K562 (cell line): ENCODE results near the gene PLD1. TPM values are rescaled to one million over a fixed set of nuclear protein-coding genes. Genes with fewer than 3 reads are reported as not detected.

Experiments
- BRCA1 ChIP-seq, 2 experiments: fragments of 450-650 bp in 1 of 2; sonication (generic) in 1 of 2; formaldehyde crosslinking in 1 of 2; IDR thresholded peaks; 2 replicates each; pipeline versions ENCODE4 v1.5.0 to v1.6.1; 2017 to 2020; ENCODE audit warnings: mild to moderate bottlenecking in 1 of 2, missing genetic modification reagents in 1 of 2
- CBX5 ChIP-seq: IDR thresholded peaks from 2 replicates; pipeline ENCODE4 v1.6.1; 2014; ENCODE audit warnings: low read depth, borderline replicate concordance
- CHAMP1 ChIP-seq: fragments of 450-650 bp; IDR thresholded peaks from 2 replicates; pipeline ENCODE4 v1.6.1; 2016; ENCODE audit warnings: mild to moderate bottlenecking
- CSDE1 ChIP-seq, 2 experiments: fragments of 450-650 bp; IDR thresholded peaks; 2 replicates each; pipeline ENCODE4 v1.6.1; 2016; ENCODE audit warnings: mild to moderate bottlenecking in 1 of 2
- FOXK2 ChIP-seq, 2 experiments: fragments of 450-650 bp; IDR thresholded peaks in 1 of 2; conservative IDR thresholded peaks in 1 of 2; 2 replicates each; pipeline ENCODE4 v1.6.1; 2016; ENCODE audit warnings: low read depth in 2 of 2, mild to moderate bottlenecking in 1 of 2
- MEIS2 ChIP-seq: fragments of 450-650 bp; IDR thresholded peaks from 2 replicates; pipeline ENCODE4 v1.6.1; 2014; ENCODE audit warnings: mild to moderate bottlenecking; ENCODE audit not compliant: partially characterized antibody
- MLX ChIP-seq, 2 experiments: fragments of 450-650 bp in 1 of 2; sonication (generic) in 1 of 2; formaldehyde crosslinking; conservative IDR thresholded peaks; 2 replicates each; pipeline versions ENCODE4 v1.4.0 to v1.8.1; 2020 to 2022; ENCODE audit warnings: mild to moderate bottlenecking in 1 of 2, missing genetic modification reagents in 1 of 2
- MTA2 ChIP-seq: fragments of 450-650 bp; IDR thresholded peaks from 2 replicates; pipeline ENCODE4 v1.6.1; 2016; ENCODE audit warnings: low read depth
- NRF1 ChIP-seq, 2 experiments: fragments of 450-650 bp; IDR thresholded peaks in 1 of 2; conservative IDR thresholded peaks in 1 of 2; 2 replicates each; pipeline ENCODE4 v1.6.1; 2014; ENCODE audit warnings: mild to moderate bottlenecking in 2 of 2
- PRDM10 ChIP-seq: fragments of 450-650 bp; IDR thresholded peaks from 2 replicates; pipeline ENCODE4 v1.6.1; 2018; ENCODE audit not compliant: partially characterized antibody
- RNF2 ChIP-seq: sonication (generic); IDR thresholded peaks from 2 replicates; pipeline ENCODE4 v1.6.1; 2016
- SAP30 ChIP-seq: fragments of 200-600 bp; sonication (generic); IDR thresholded peaks from 2 replicates; pipeline ENCODE4 v1.6.1; 2012; ENCODE audit warnings: borderline replicate concordance, low read depth, mild to moderate bottlenecking, moderate library complexity, low read length, control low read depth, inconsistent platforms; ENCODE audit not compliant: insufficient read depth, poor library complexity, severe bottlenecking
- SRSF3 ChIP-seq: fragments of 200-400 bp; formaldehyde crosslinking; IDR thresholded peaks from 2 replicates; pipeline ENCODE4 v1.6.1; 2016; ENCODE audit warnings: mild to moderate bottlenecking, low read length, moderate library complexity; ENCODE audit not compliant: insufficient read depth
- ZNF239 ChIP-seq: fragments of 250-450 bp; sonication (Bioruptor Pico); IDR thresholded peaks from 2 replicates; pipeline ENCODE4 v1.4.0; 2020; ENCODE audit warnings: mild to moderate bottlenecking
- ZNF282 ChIP-seq: sonication (generic); formaldehyde crosslinking; IDR thresholded peaks from 2 replicates; pipeline ENCODE4 v1.8.1; 2023; ENCODE audit warnings: missing genetic modification reagents
- ZNF347 ChIP-seq: fragments of 450-650 bp; formaldehyde crosslinking; IDR thresholded peaks from 2 replicates; pipeline ENCODE4 v1.4.0; 2020; ENCODE audit warnings: low read depth, mild to moderate bottlenecking, moderate library complexity
- ZNF398 ChIP-seq: fragments of 250-450 bp; sonication (Bioruptor Pico); IDR thresholded peaks from 2 replicates; pipeline ENCODE4 v1.8.0; 2021; ENCODE audit warnings: moderate library complexity, mild to moderate bottlenecking, inconsistent platforms
- ZNF717 ChIP-seq: fragments of 250-450 bp; sonication (Bioruptor Pico); IDR thresholded peaks from 2 replicates; pipeline ENCODE4 v1.5.0; 2021
- ZNF77 ChIP-seq: fragments of 250-450 bp; sonication (Bioruptor Pico); IDR thresholded peaks from 2 replicates; pipeline ENCODE4 v1.5.0; 2020
- ZZZ3 ChIP-seq: fragments of 450-650 bp; IDR thresholded peaks from 2 replicates; pipeline ENCODE4 v1.6.1; 2016; ENCODE audit warnings: antibody characterized with exemption, mild to moderate bottlenecking, moderate library complexity
- polyA plus RNA-seq, 8 experiments: library from polyadenylated mRNA; depleted of rRNA in 4 of 8; stranded (reverse) in 5 of 8; unstranded in 3 of 8; fragments of >200 nt; fragmentation: Nextera tagmentation in 2 of 8; fragmentation: Illumina TruSeq in 1 of 8; extraction: Ambion mirVana in 2 of 8; extraction: Trizol in 1 of 8; gene quantifications; 2 replicates each; pipeline versions ENCODE4 v1.2.1 to v1.2.3, GENCODE V29; 2011 to 2014; ENCODE audit warnings: inconsistent platforms in 1 of 8, missing spikeins in 1 of 8
- total RNA-seq, 7 experiments: library from RNA; depleted of rRNA in 6 of 7; stranded (reverse); fragments of >200 nt in 6 of 7; fragmentation: Illumina TruSeq in 2 of 7; extraction: Trizol in 2 of 7; gene quantifications; 2 replicates each; pipeline versions ENCODE4 v1.2.1 to v1.2.3, GENCODE V29; 2011 to 2021; ENCODE audit warnings: low replicate concordance in 1 of 7

The PLD1 gene
- total and polyA plus RNA-seq, 9 of the 15 experiments (the other 6 are each of a cell fraction or from before 2014, with no cell fraction given): 8.4 to 26.1 (median 18.6) TPM

GRCh38 chr3:171809861-171810628 lies at the start of gene PLD1 (continued):
- TF ChIP-seq CHAMP1: no peak
- TF ChIP-seq ZNF347: no peak
- TF ChIP-seq PRDM10: no peak
- TF ChIP-seq CSDE1 (IDR thresholded peaks at IDR 0.05): no peak
- no peak for TF ChIP-seq ZNF398 (CRISPR knock-in tag)
- no peak for TF ChIP-seq SRSF3
- no peak for TF ChIP-seq CBX5
- TF ChIP-seq SAP30: peak; percentile 89
- no peak for TF ChIP-seq MTA2
- no peak for TF ChIP-seq BRCA1 (IDR thresholded peaks at IDR 0.05)
- TF ChIP-seq BRCA1 (CRISPR knock-in tag; IDR thresholded peaks at IDR 0.05): no peak
- TF ChIP-seq ZNF239 (CRISPR knock-in tag): no peak
- TF ChIP-seq MLX (CRISPR knock-in tag; conservative IDR thresholded peaks at IDR 0.05): no peak
- 0 out of 2 replicates have a peak, but pooled peaks have one; percentile 16 for TF ChIP-seq ZNF717 (CRISPR knock-in tag)
- peak; percentile 75; the same call in 1 of the 2 replicates for TF ChIP-seq RNF2
- no peak for TF ChIP-seq FOXK2 (conservative IDR thresholded peaks at IDR 0.05 in 1 of 2, IDR thresholded peaks at IDR 0.05 in 1 of 2; ENCODE audit: low read depth in 2 of 2)
- TF ChIP-seq ZZZ3: no peak
- no peak for TF ChIP-seq ZNF282 (CRISPR knock-in tag)
- no peak for TF ChIP-seq MEIS2
- TF ChIP-seq ZNF77 (CRISPR knock-in tag): no peak
- TF ChIP-seq NRF1 (conservative IDR thresholded peaks at IDR 0.05 in 1 of 2, IDR thresholded peaks at IDR 0.05 in 1 of 2): peak; percentile 89 to 90
